H9 (cell line): ENCODE measurements around the gene TMEM39B. TPM values are rescaled to one million over a fixed set of nuclear protein-coding genes. Genes with fewer than 3 reads are reported as not detected.

ENCODE experiments used
- DNase-seq: peaks from one replicate; pipeline ENCODE4 v3.0.0-alpha.2; 2017
- H2AFZ ChIP-seq: one replicate; pipeline ENCODE4 v1.6.1; 2013; ENCODE audit warnings: mild to moderate bottlenecking, low read length, control low read depth, moderate library complexity
- H2AK5ac ChIP-seq: 2 replicates; pipeline ENCODE4 v1.6.1; 2013; ENCODE audit warnings: low read length, control low read depth, mixed read lengths; ENCODE audit not compliant: insufficient read length
- H2BK120ac ChIP-seq: one replicate; pipeline ENCODE4 v1.6.1; 2013; ENCODE audit warnings: low read depth, mild to moderate bottlenecking, low read length, control low read depth, inconsistent platforms; ENCODE audit not compliant: poor library complexity, severe bottlenecking
- H2BK12ac ChIP-seq: 2 replicates; pipeline ENCODE4 v1.6.1; 2013; ENCODE audit warnings: low read length, control low read depth, mixed read lengths, low read depth; ENCODE audit not compliant: insufficient read length
- H2BK15ac ChIP-seq: 2 replicates; pipeline ENCODE4 v1.6.1; 2013; ENCODE audit warnings: low read depth, low read length, control low read depth
- H2BK20ac ChIP-seq: one replicate; pipeline ENCODE4 v1.6.1; 2013; ENCODE audit warnings: low read depth, mild to moderate bottlenecking, low read length, control low read depth, inconsistent platforms; ENCODE audit not compliant: poor library complexity, severe bottlenecking
- H2BK5ac ChIP-seq: 2 replicates; pipeline ENCODE4 v1.6.1; 2013; ENCODE audit warnings: low read length, control low read depth, mixed read lengths; ENCODE audit not compliant: insufficient read length
- H3K14ac ChIP-seq: 2 replicates; pipeline ENCODE4 v1.6.1; 2013; ENCODE audit warnings: low read length, control low read depth; ENCODE audit not compliant: insufficient read depth
- H3K18ac ChIP-seq: 2 replicates; pipeline ENCODE4 v1.6.1; 2013; ENCODE audit warnings: low read depth, mild to moderate bottlenecking, mixed read lengths, low read length, control low read depth; ENCODE audit not compliant: insufficient read length
- H3K23ac ChIP-seq: 2 replicates; pipeline ENCODE4 v1.6.1; 2013; ENCODE audit warnings: low read length, control low read depth, mixed read lengths, low read depth; ENCODE audit not compliant: insufficient read length
- H3K23me2 ChIP-seq: 2 replicates; pipeline ENCODE4 v1.6.1; 2013; ENCODE audit warnings: low read depth, mild to moderate bottlenecking, mixed read lengths, low read length, control low read depth; ENCODE audit not compliant: insufficient read length, poor library complexity, severe bottlenecking
- H3K27ac ChIP-seq: 2 replicates; pipeline ENCODE4 v1.5.1; 2013; ENCODE audit warnings: low read length, control low read depth, mixed read lengths, low read depth; ENCODE audit not compliant: insufficient read length
- H3K27me3 ChIP-seq: 2 replicates; pipeline ENCODE4 v1.6.1; 2013; ENCODE audit warnings: low read length, control low read depth, inconsistent platforms; ENCODE audit not compliant: insufficient read depth
- H3K4ac ChIP-seq: 2 replicates; pipeline ENCODE4 v1.6.1; 2013; ENCODE audit warnings: low read depth, mild to moderate bottlenecking, control low read depth, inconsistent platforms, low read length, moderate library complexity
- H3K4me1 ChIP-seq: 2 replicates; pipeline ENCODE4 v1.6.1; 2013; ENCODE audit warnings: low read length, control low read depth, inconsistent platforms; ENCODE audit not compliant: insufficient read depth
- H3K4me2 ChIP-seq: 2 replicates; pipeline ENCODE4 v1.6.1; 2013; ENCODE audit warnings: low read length, control low read depth, mixed read lengths; ENCODE audit not compliant: insufficient read length, insufficient read depth
- H3K56ac ChIP-seq: 2 replicates; pipeline ENCODE4 v1.6.1; 2013; ENCODE audit warnings: low read depth, mild to moderate bottlenecking, mixed read lengths, low read length, control low read depth; ENCODE audit not compliant: insufficient read length
- H3K79me1 ChIP-seq: 2 replicates; pipeline ENCODE4 v1.6.1; 2013; ENCODE audit warnings: low read depth, mild to moderate bottlenecking, moderate library complexity, low read length, control low read depth, inconsistent platforms; ENCODE audit not compliant: insufficient read depth, poor library complexity, severe bottlenecking
- H3K79me2 ChIP-seq: 2 replicates; pipeline ENCODE4 v1.6.1; 2013; ENCODE audit warnings: low read length, control low read depth, inconsistent platforms; ENCODE audit not compliant: insufficient read depth
- H3K9ac ChIP-seq: 2 replicates; pipeline ENCODE4 v1.6.1; 2013; ENCODE audit warnings: low read length, control low read depth, mixed read lengths; ENCODE audit not compliant: insufficient read length; ENCODE audit errors: extremely low read depth
- H3K9me3 ChIP-seq: one replicate; pipeline ENCODE4 v1.6.1; 2013; ENCODE audit warnings: low read depth, low read length, inconsistent platforms; ENCODE audit not compliant: control insufficient read depth
- H3T11ph ChIP-seq: one replicate; pipeline ENCODE4 v1.6.1; 2013; ENCODE audit warnings: mild to moderate bottlenecking, low read length, control low read depth, inconsistent platforms
- H4K20me1 ChIP-seq: one replicate; pipeline ENCODE4 v1.6.1; 2013; ENCODE audit not compliant: control insufficient read depth, insufficient read length, insufficient read depth
- H4K5ac ChIP-seq: 2 replicates; pipeline ENCODE4 v1.6.1; 2013; ENCODE audit warnings: low read depth, mild to moderate bottlenecking, mixed read lengths, low read length, control low read depth; ENCODE audit not compliant: insufficient read length
- H4K8ac ChIP-seq: replicated peaks from 2 replicates; pipeline ENCODE4 v1.6.1; 2013; ENCODE audit warnings: low read length, control low read depth, mixed read lengths, low read depth; ENCODE audit not compliant: insufficient read length
- H4K91ac ChIP-seq: 2 replicates; pipeline ENCODE4 v1.6.1; 2013; ENCODE audit warnings: low read depth, mild to moderate bottlenecking, moderate library complexity, mixed read lengths, low read length, control low read depth; ENCODE audit not compliant: insufficient read length
- H3K27ac Mint-ChIP-seq, 3 experiments: 2 replicates in 2 of 3; 3 replicates in 1 of 3; pipeline ENCODE4 v1.8.0; 2020 to 2021; ENCODE audit warnings: mixed read lengths in 3 of 3, mild to moderate bottlenecking in 1 of 3, moderate library complexity in 1 of 3
- H3K27me3 Mint-ChIP-seq: 2 replicates; pipeline ENCODE4 v1.8.0; 2021; ENCODE audit warnings: low read depth, mild to moderate bottlenecking, moderate library complexity, mixed read lengths
- H3K36me3 Mint-ChIP-seq, 3 experiments: 2 replicates in 2 of 3; 3 replicates in 1 of 3; pipeline ENCODE4 v1.8.0; 2020 to 2021; ENCODE audit warnings: low read depth in 3 of 3, mixed read lengths in 3 of 3; ENCODE audit not compliant: insufficient read depth in 1 of 3
- H3K4me1 Mint-ChIP-seq, 2 experiments: 2 replicates each; pipeline ENCODE4 v1.8.0; 2020; ENCODE audit warnings: mixed read lengths in 2 of 2
- H3K4me3 Mint-ChIP-seq, 2 experiments: 2 replicates in 1 of 2; 3 replicates in 1 of 2; pipeline ENCODE4 v1.8.0; 2020 to 2021; ENCODE audit warnings: mild to moderate bottlenecking in 2 of 2, mixed read lengths in 2 of 2, moderate library complexity in 1 of 2
- H3K9me3 Mint-ChIP-seq, 2 experiments: 2 replicates in 1 of 2; 3 replicates in 1 of 2; pipeline ENCODE4 v1.8.0; 2020; ENCODE audit warnings: mild to moderate bottlenecking in 2 of 2, mixed read lengths in 2 of 2, moderate library complexity in 1 of 2
- CTCF ChIP-seq: fragments of 200-600 bp; sonication (generic); conservative IDR thresholded peaks from 3 replicates; pipeline ENCODE4 v1.8.0; 2021; ENCODE audit warnings: antibody characterized with exemption, mild to moderate bottlenecking
- WGBS: extraction: QIAGEN DNeasy Blood & Tissue Kit; methylation state at CpG from one replicate; pipeline ENCODE4 v1.1.7; 2013; ENCODE audit warnings: missing lambda C conversion rate, low lambda C conversion rate, mixed read lengths; ENCODE audit not compliant: insufficient read length; ENCODE audit errors: extremely low coverage; 5-methylcytosine and 5-hydroxymethylcytosine counted together
- total RNA-seq: library from RNA; stranded (reverse); gene quantifications from 2 replicates; pipeline ENCODE4 v1.2.1, GENCODE V29; 2021

Gene TMEM39B
- total RNA-seq, 1 experiment from 2014 or later = 27.4 TPM

DNA sequence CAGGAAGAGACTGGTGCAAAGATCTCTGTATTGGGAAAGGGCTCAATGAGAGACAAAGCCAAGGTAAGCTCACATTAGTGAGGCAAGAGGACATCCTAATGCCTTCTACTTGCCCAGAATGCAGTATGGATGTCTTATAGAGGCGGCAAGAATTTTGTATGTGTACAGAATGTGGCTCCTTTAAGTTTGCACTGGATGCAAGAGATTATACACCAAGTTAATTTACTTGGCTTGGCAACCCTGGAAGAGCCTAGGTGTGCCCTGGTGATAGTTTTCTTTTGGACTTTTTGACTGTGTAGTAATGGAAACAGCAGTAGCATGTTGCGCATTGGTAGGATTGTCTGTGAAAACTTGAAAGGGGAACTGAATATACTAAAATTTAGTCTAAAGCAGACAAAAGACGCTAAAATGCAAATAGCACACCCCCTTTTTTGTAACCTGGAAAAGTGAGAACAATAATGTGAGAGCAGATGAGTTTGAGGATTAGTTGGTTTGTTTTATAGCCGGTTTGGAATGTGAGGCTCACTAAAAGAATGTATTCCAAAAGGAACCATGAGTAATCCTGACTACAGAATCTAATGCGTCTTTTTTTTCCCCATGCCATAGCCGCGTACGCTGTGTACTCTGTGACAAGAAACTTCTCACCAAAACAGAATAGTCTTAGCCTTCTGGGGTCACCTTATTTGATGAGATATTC lies 41.0 kb upstream of the TMEM39B start:
- no peak overlapping the region for H2BK12ac ChIP-seq
- H3K79me1 ChIP-seq = peaks cover 10% of the 10 kb centered on the region
- DNase-seq = no peak
- H3T11ph ChIP-seq = no peak overlapping the region
- no peaks in the 10 kb centered on the region for H3K4me1 Mint-ChIP-seq
- no peak overlapping the region for H3K4me3 Mint-ChIP-seq
- H4K91ac ChIP-seq = no peak overlapping the region
- no peak overlapping the region for H2AK5ac ChIP-seq
- no peak overlapping the region for H3K18ac ChIP-seq
- H3K4ac ChIP-seq = no peak overlapping the region
- H2BK15ac ChIP-seq = no peak overlapping the region
- H4K5ac ChIP-seq = no peak overlapping the region
- peaks cover 29 to 65% (median 58%) of the 10 kb centered on the region in 3 experiments; a peak in 6 of 7 replicates for H3K36me3 Mint-ChIP-seq
- H3K9me3 Mint-ChIP-seq = no peaks in the 10 kb centered on the region
- H2BK20ac ChIP-seq = no peak overlapping the region
- H3K23ac ChIP-seq = no peak overlapping the region
- H2BK5ac ChIP-seq = no peak overlapping the region
- H2AFZ ChIP-seq = no peak overlapping the region
- peak overlapping the region in 1 of 3 experiments; percentile 10; a peak in 2 of 7 replicates for H3K27ac Mint-ChIP-seq
- H3K14ac ChIP-seq = no peak overlapping the region
- H3K4me2 ChIP-seq = no peak overlapping the region
- no peaks in the 10 kb centered on the region for H3K4me1 ChIP-seq
- H4K8ac ChIP-seq = no peak overlapping the region
- no peaks in the 10 kb centered on the region for H3K9me3 ChIP-seq
- H3K27me3 ChIP-seq = no peaks in the 10 kb centered on the region
- no peak overlapping the region for H3K27ac ChIP-seq
- H2BK120ac ChIP-seq = no peak overlapping the region
- H4K20me1 ChIP-seq = no peaks in the 10 kb centered on the region
- H3K27me3 Mint-ChIP-seq = no peaks in the 10 kb centered on the region
- no peak for TF ChIP-seq CTCF
- H3K56ac ChIP-seq = no peak overlapping the region
- WGBS = no CpG with 5 or more reads among the region's 8 CpGs
- H3K79me2 ChIP-seq = peaks cover 40% of the 10 kb centered on the region
- no peak overlapping the region for H3K9ac ChIP-seq
- no peaks in the 10 kb centered on the region for H3K23me2 ChIP-seq
